HepG2 (cell line): ENCODE results near the gene SH3GLB2. TPM values are rescaled to one million over a fixed set of nuclear protein-coding genes. Genes with fewer than 3 reads are reported as not detected.
A peak's percentile ranks its signal among the peaks of the same experiment; 100 is the strongest.

Experiments
- AKAP8 ChIP-seq: sonication (generic); formaldehyde crosslinking; IDR thresholded peaks from 2 replicates; pipeline ENCODE4 v1.5.1; 2020; ENCODE audit warnings: mild to moderate bottlenecking, missing genetic modification reagents
- BATF2 ChIP-seq: sonication (generic); formaldehyde crosslinking; IDR thresholded peaks from 2 replicates; pipeline ENCODE4 v1.8.0; 2022; ENCODE audit warnings: mild to moderate bottlenecking, missing genetic modification reagents, moderate library complexity
- FOSL2 ChIP-seq: sonication (generic); formaldehyde crosslinking; IDR thresholded peaks from 2 replicates; pipeline ENCODE4 v1.4.0; 2020; ENCODE audit warnings: missing genetic modification reagents
- HOXA5 ChIP-seq: sonication (generic); formaldehyde crosslinking; IDR thresholded peaks from 2 replicates; pipeline ENCODE4 v1.4.0; 2020; ENCODE audit warnings: missing genetic modification reagents
- MAF1 ChIP-seq: sonication (generic); formaldehyde crosslinking; IDR thresholded peaks from 2 replicates; pipeline ENCODE4 v1.5.0; 2020; ENCODE audit warnings: missing genetic modification reagents, borderline replicate concordance
- MLXIP ChIP-seq: sonication (generic); formaldehyde crosslinking; IDR thresholded peaks from 2 replicates; pipeline ENCODE4 v1.9.0; 2021; ENCODE audit warnings: missing genetic modification reagents, borderline replicate concordance
- PBX2 ChIP-seq: IDR thresholded peaks from 2 replicates; pipeline ENCODE4 v1.6.1; 2016; ENCODE audit warnings: control low read depth
- PLSCR1 ChIP-seq: sonication (generic); formaldehyde crosslinking; IDR thresholded peaks from 2 replicates; pipeline ENCODE4 v1.5.0; 2020; ENCODE audit warnings: missing genetic modification reagents, mild to moderate bottlenecking, borderline replicate concordance
- POLR2AphosphoS2 ChIP-seq: IDR thresholded peaks from 2 replicates; pipeline ENCODE4 v1.6.1; 2011; ENCODE audit warnings: low read depth, low read length, improper control_type of control experiment
- RBFOX2 ChIP-seq: fragments of 200-400 bp; formaldehyde crosslinking; IDR thresholded peaks from 2 replicates; pipeline ENCODE4 v1.6.1; 2017; ENCODE audit warnings: low read depth, mild to moderate bottlenecking, low read length
- TBP ChIP-seq: sonication (generic); formaldehyde crosslinking; IDR thresholded peaks from 2 replicates; pipeline ENCODE4 v1.5.0; 2020; ENCODE audit warnings: missing genetic modification reagents
- ZFP41 ChIP-seq: sonication (generic); formaldehyde crosslinking; IDR thresholded peaks from 2 replicates; pipeline ENCODE4 v1.4.0; 2020; ENCODE audit warnings: mild to moderate bottlenecking, missing genetic modification reagents, borderline replicate concordance
- ZNF34 ChIP-seq: sonication (generic); formaldehyde crosslinking; IDR thresholded peaks from 2 replicates; pipeline ENCODE4 v1.4.0; 2020; ENCODE audit warnings: mild to moderate bottlenecking, missing genetic modification reagents, borderline replicate concordance
- ZNF496 ChIP-seq: sonication (generic); formaldehyde crosslinking; IDR thresholded peaks from 2 replicates; pipeline ENCODE4 v1.8.1; 2023; ENCODE audit warnings: mild to moderate bottlenecking, moderate library complexity, missing genetic modification reagents; ENCODE audit not compliant: insufficient replicate concordance
- ZNF543 ChIP-seq: sonication (generic); formaldehyde crosslinking; IDR thresholded peaks from 2 replicates; pipeline ENCODE4 v1.4.0; 2020; ENCODE audit warnings: mild to moderate bottlenecking, missing genetic modification reagents
- ZNF614 ChIP-seq: IDR thresholded peaks from 2 replicates; pipeline ENCODE4 v1.6.1; 2018; ENCODE audit warnings: missing biosample characterization, missing genetic modification reagents, inconsistent platforms, borderline replicate concordance
- ZNF710 ChIP-seq: sonication (generic); formaldehyde crosslinking; IDR thresholded peaks from 2 replicates; pipeline ENCODE4 v1.5.0; 2020; ENCODE audit warnings: mild to moderate bottlenecking, missing genetic modification reagents, borderline replicate concordance
- ZNF878 ChIP-seq: sonication (generic); formaldehyde crosslinking; IDR thresholded peaks from 2 replicates; pipeline ENCODE4 v1.8.1; 2023; ENCODE audit warnings: mild to moderate bottlenecking, missing genetic modification reagents, moderate library complexity
- ZSCAN22 ChIP-seq: sonication (generic); formaldehyde crosslinking; IDR thresholded peaks from 2 replicates; pipeline ENCODE4 v1.4.0; 2020; ENCODE audit warnings: mild to moderate bottlenecking, missing genetic modification reagents
- polyA plus RNA-seq, 8 experiments: library from polyadenylated mRNA; depleted of rRNA in 3 of 8; stranded (reverse) in 7 of 8; unstranded in 1 of 8; fragments of >200 nt; fragmentation: Illumina TruSeq in 4 of 8; extraction: Trizol in 4 of 8; gene quantifications; 2 replicates each; pipeline versions ENCODE4 v1.2.1 to v1.2.3, GENCODE V29; 2011 to 2016; ENCODE audit warnings: low read depth in 4 of 8, missing spikeins in 1 of 8, mixed read lengths in 1 of 8; ENCODE audit not compliant: insufficient read depth in 1 of 8
- total RNA-seq, 5 experiments: library from RNA; depleted of rRNA; stranded (reverse); fragments of >200 nt; fragmentation: Illumina TruSeq; extraction: Trizol; gene quantifications; 2 replicates each; pipeline ENCODE4 v1.2.3, GENCODE V29; 2016; ENCODE audit warnings: low read depth in 1 of 5
- TF ChIP-seq, protein P1 (sequence below): IDR thresholded peaks from 2 replicates; pipeline ENCODE4 v1.6.1; 2012; ENCODE audit warnings: inconsistent platforms
- TF ChIP-seq, protein P2 (sequence below): sonication (generic); formaldehyde crosslinking; IDR thresholded peaks from 2 replicates; pipeline ENCODE4 v1.4.0; 2020; ENCODE audit warnings: mild to moderate bottlenecking, missing genetic modification reagents

The SH3GLB2 gene
- total and polyA plus RNA-seq, 2 of the 13 experiments (the other 11 are each of a cell fraction or from before 2014, with no cell fraction given) = 24.0 to 40.6 TPM

DNA sequence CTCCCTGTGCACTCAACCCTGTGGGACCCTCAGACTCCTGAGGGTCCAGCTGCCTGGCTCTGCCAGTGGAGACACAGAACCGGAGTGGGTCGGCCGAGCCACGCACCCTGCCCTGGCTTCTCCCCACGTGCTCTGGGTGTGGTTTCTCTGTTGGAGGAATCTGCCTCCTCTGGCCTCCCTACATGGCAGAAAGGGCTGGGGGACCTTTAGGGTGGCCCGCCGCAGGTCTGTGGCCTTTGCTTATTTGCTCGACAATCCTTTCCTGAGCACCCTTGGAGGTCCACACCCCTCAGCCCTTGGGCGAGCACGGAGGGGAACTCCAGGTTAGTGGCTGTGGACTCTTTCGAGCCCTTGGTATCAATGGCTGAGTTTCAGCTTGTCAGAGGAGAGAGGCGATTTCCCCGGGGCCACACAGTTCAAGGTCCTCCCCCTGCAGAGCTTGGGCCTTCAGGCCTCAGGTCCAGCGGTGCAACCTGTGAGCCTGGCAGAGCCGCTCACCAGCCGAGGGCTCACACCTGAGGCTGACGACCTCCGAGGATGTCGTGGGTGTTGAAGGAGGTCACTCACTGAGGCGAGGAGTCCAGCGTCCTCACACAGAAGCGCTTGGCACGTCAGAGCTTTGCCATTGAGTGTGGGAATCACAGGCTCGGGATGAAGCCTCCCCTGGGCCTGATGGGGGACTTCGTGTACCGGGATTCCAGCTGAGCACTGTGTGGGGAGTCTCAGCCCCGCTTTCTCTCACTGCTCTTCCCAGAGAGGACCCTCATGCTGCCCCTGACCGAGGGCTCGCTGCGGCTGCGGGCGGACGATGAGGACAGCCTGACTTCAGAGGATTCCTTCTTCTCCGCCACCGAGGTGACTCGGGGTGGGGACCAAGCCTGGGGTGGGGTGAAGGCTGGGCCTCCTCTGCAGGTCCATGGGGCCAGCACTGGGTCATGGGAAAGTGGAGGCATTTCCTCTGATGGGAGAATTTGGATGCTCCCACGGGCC is 32.0 kb upstream of the SH3GLB2 start (continued):
- no peak for TF ChIP-seq MLXIP (CRISPR knock-in tag)
- TF ChIP-seq ZFP41 (CRISPR knock-in tag) = no peak
- no peak for TF ChIP-seq ZNF614 (CRISPR knock-in tag)
- TF ChIP-seq ZNF496 (CRISPR knock-in tag) = no peak
- no peak for TF ChIP-seq BATF2
- TF ChIP-seq AKAP8 (CRISPR knock-in tag) = no peak
- TF ChIP-seq PLSCR1 (CRISPR knock-in tag) = no peak
- no peak for TF ChIP-seq ZNF543 (CRISPR knock-in tag)
- TF ChIP-seq ZSCAN22 (CRISPR knock-in tag) = peak; percentile 91
- no peak for TF ChIP-seq HOXA5 (CRISPR knock-in tag)
- TF ChIP-seq, protein P1, sequence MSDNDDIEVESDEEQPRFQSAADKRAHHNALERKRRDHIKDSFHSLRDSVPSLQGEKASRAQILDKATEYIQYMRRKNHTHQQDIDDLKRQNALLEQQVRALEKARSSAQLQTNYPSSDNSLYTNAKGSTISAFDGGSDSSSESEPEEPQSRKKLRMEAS = peak; percentile 67
- TF ChIP-seq FOSL2 (CRISPR knock-in tag) = no peak
- TF ChIP-seq, protein P2, sequence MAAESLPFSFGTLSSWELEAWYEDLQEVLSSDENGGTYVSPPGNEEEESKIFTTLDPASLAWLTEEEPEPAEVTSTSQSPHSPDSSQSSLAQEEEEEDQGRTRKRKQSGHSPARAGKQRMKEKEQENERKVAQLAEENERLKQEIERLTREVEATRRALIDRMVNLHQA (CRISPR knock-in tag) = no peak
- TF ChIP-seq POLR2AphosphoS2 = no peak
- no peak for TF ChIP-seq MAF1 (CRISPR knock-in tag)
- no peak for TF ChIP-seq RBFOX2
- TF ChIP-seq ZNF878 (CRISPR knock-in tag) = no peak
- TF ChIP-seq PBX2 (CRISPR knock-in tag) = no peak
- no peak for TF ChIP-seq ZNF710
- no peak for TF ChIP-seq TBP (CRISPR knock-in tag)
- no peak for TF ChIP-seq ZNF34
